Measurements from ENCODE around the gene VPS33A.
"Not testable (repeated sequence)": the region's sequence is repeated elsewhere in the genome, so short reads cannot be mapped to it uniquely, and the experiment has no call there.

- TF ChIP-seq CTCF (optimal IDR thresholded peaks at IDR 0.05 in 1 of 3, IDR thresholded peaks at IDR 0.05 in 1 of 3, conservative IDR thresholded peaks at IDR 0.05 in 1 of 3; ENCODE audit: extremely low read depth in 1 of 3, insufficient read depth in 2 of 3, low read length in 3 of 3); EZH2 (IDR thresholded peaks at IDR 0.05; ENCODE audit: low read length): not testable (repeated sequence)
Measured at GRCh38 chr12:122258462-122258861, 7.8 kb downstream of the VPS33A start.

Measured in keratinocyte (primary cell).